HepG2 (cell line): ENCODE results near the gene EPN2. TPM values are rescaled to one million over a fixed set of nuclear protein-coding genes. Genes with fewer than 3 reads are reported as not detected.

Experiments
- HIVEP1 ChIP-seq: sonication (generic); formaldehyde crosslinking; IDR thresholded peaks from 2 replicates; pipeline ENCODE4 v1.4.0; 2020; ENCODE audit warnings: mild to moderate bottlenecking, missing genetic modification reagents
- MED13 ChIP-seq: sonication (generic); formaldehyde crosslinking; IDR thresholded peaks from 2 replicates; pipeline ENCODE4 v1.5.0; 2020; ENCODE audit warnings: missing genetic modification reagents
- MXD1 ChIP-seq: sonication (generic); formaldehyde crosslinking; IDR thresholded peaks from 2 replicates; pipeline ENCODE4 v1.4.0; 2020; ENCODE audit warnings: mild to moderate bottlenecking, missing genetic modification reagents
- PHF5A ChIP-seq: IDR thresholded peaks from one replicate; pipeline ENCODE4 v1.6.1; 2018; ENCODE audit warnings: low read depth, missing genetic modification reagents; ENCODE audit not compliant: unreplicated experiment
- SAFB2 ChIP-seq: sonication (generic); formaldehyde crosslinking; IDR thresholded peaks from 2 replicates; pipeline ENCODE4 v1.5.1; 2020; ENCODE audit warnings: missing genetic modification reagents, low read depth, mild to moderate bottlenecking, borderline replicate concordance
- TAF15 ChIP-seq: fragments of 200-400 bp; formaldehyde crosslinking; IDR thresholded peaks from one replicate; pipeline ENCODE4 v1.6.1; 2018; ENCODE audit warnings: mild to moderate bottlenecking, low read depth, low read length; ENCODE audit not compliant: poor library complexity, severe bottlenecking
- TCF7 ChIP-seq: sonication (generic); IDR thresholded peaks from 2 replicates; pipeline ENCODE4 v1.6.1; 2016; ENCODE audit warnings: antibody characterized with exemption, low read depth
- ZBTB7A ChIP-seq: sonication (generic); formaldehyde crosslinking; IDR thresholded peaks from 2 replicates; pipeline ENCODE4 v1.8.0; 2022; ENCODE audit warnings: mild to moderate bottlenecking, missing genetic modification reagents
- ZFY ChIP-seq: sonication (generic); formaldehyde crosslinking; IDR thresholded peaks from 2 replicates; pipeline ENCODE4 v1.4.0; 2020; ENCODE audit warnings: missing genetic modification reagents
- ZNF552 ChIP-seq: sonication (generic); formaldehyde crosslinking; IDR thresholded peaks from 2 replicates; pipeline ENCODE4 v1.9.0; 2022; ENCODE audit warnings: missing genetic modification reagents, mild to moderate bottlenecking, borderline replicate concordance
- ZNF598 ChIP-seq: sonication (generic); formaldehyde crosslinking; IDR thresholded peaks from 2 replicates; pipeline ENCODE4 v1.5.1; 2020; ENCODE audit warnings: mild to moderate bottlenecking, missing genetic modification reagents, borderline replicate concordance
- ZSCAN22 ChIP-seq: sonication (generic); formaldehyde crosslinking; IDR thresholded peaks from 2 replicates; pipeline ENCODE4 v1.4.0; 2020; ENCODE audit warnings: mild to moderate bottlenecking, missing genetic modification reagents
- ZSCAN25 ChIP-seq: sonication (generic); formaldehyde crosslinking; IDR thresholded peaks from 2 replicates; pipeline ENCODE4 v1.8.0; 2022; ENCODE audit warnings: mild to moderate bottlenecking, missing genetic modification reagents
- polyA plus RNA-seq, 8 experiments: library from polyadenylated mRNA; depleted of rRNA in 3 of 8; stranded (reverse) in 7 of 8; unstranded in 1 of 8; fragments of >200 nt; fragmentation: Illumina TruSeq in 4 of 8; extraction: Trizol in 4 of 8; gene quantifications; 2 replicates each; pipeline versions ENCODE4 v1.2.1 to v1.2.3, GENCODE V29; 2011 to 2016; ENCODE audit warnings: low read depth in 4 of 8, missing spikeins in 1 of 8, mixed read lengths in 1 of 8; ENCODE audit not compliant: insufficient read depth in 1 of 8
- total RNA-seq, 5 experiments: library from RNA; depleted of rRNA; stranded (reverse); fragments of >200 nt; fragmentation: Illumina TruSeq; extraction: Trizol; gene quantifications; 2 replicates each; pipeline ENCODE4 v1.2.3, GENCODE V29; 2016; ENCODE audit warnings: low read depth in 1 of 5
- TF ChIP-seq, protein P1 (sequence below), 2 experiments: sonication (generic) in 1 of 2; formaldehyde crosslinking in 1 of 2; IDR thresholded peaks; 2 replicates each; pipeline versions ENCODE4 v1.4.0 to v1.6.1; 2018 to 2020; ENCODE audit warnings: missing genetic modification reagents in 2 of 2, borderline replicate concordance in 1 of 2, low read depth in 1 of 2, mild to moderate bottlenecking in 1 of 2, missing biosample characterization in 1 of 2
- TF ChIP-seq, protein P2 (sequence below): sonication (generic); formaldehyde crosslinking; IDR thresholded peaks from 2 replicates; pipeline ENCODE4 v1.4.0; 2020; ENCODE audit warnings: missing genetic modification reagents
- TF ChIP-seq, protein P3 (sequence below): IDR thresholded peaks from 2 replicates; pipeline ENCODE4 v1.6.1; 2016; ENCODE audit warnings: missing compliant biosample characterization, missing genetic modification reagents, borderline replicate concordance
- TF ChIP-seq, protein P4 (sequence below): sonication (generic); formaldehyde crosslinking; IDR thresholded peaks from 2 replicates; pipeline ENCODE4 v1.9.0; 2022; ENCODE audit warnings: missing genetic modification reagents, mild to moderate bottlenecking, borderline replicate concordance
- TF ChIP-seq, protein P5 (sequence below): sonication (generic); formaldehyde crosslinking; IDR thresholded peaks from 2 replicates; pipeline ENCODE4 v1.5.1; 2020; ENCODE audit warnings: missing genetic modification reagents, mild to moderate bottlenecking, borderline replicate concordance

The EPN2 gene
- total and polyA plus RNA-seq, 2 of the 13 experiments (the other 11 are each of a cell fraction or from before 2014, with no cell fraction given), result 7.8 to 19.2 TPM

GRCh38 chr17:19237389-19238166, 412 bp downstream of the EPN2 start (continued):
- TF ChIP-seq ZSCAN22 (no peak), MXD1 (CRISPR knock-in tag) (0 out of 2 replicates have a peak, but pooled peaks have one; percentile 25), TAF15 (no peak), ZBTB7A (0 out of 2 replicates have a peak, but pooled peaks have one; percentile 66), TCF7 (no peak), ZSCAN25 (peak; percentile 17; the same call in 1 of the 2 replicates), SAFB2 (CRISPR knock-in tag) (no peak), PHF5A (CRISPR knock-in tag) (no peak), HIVEP1 (CRISPR knock-in tag) (no peak), ZNF552 (CRISPR knock-in tag) (no peak), ZFY (CRISPR knock-in tag) (peak; percentile 31; the same call in 1 of the 2 replicates), ZNF598 (CRISPR knock-in tag) (0 out of 2 replicates have a peak, but pooled peaks have one; percentile 18), MED13 (no peak)
- TF ChIP-seq, protein P1, sequence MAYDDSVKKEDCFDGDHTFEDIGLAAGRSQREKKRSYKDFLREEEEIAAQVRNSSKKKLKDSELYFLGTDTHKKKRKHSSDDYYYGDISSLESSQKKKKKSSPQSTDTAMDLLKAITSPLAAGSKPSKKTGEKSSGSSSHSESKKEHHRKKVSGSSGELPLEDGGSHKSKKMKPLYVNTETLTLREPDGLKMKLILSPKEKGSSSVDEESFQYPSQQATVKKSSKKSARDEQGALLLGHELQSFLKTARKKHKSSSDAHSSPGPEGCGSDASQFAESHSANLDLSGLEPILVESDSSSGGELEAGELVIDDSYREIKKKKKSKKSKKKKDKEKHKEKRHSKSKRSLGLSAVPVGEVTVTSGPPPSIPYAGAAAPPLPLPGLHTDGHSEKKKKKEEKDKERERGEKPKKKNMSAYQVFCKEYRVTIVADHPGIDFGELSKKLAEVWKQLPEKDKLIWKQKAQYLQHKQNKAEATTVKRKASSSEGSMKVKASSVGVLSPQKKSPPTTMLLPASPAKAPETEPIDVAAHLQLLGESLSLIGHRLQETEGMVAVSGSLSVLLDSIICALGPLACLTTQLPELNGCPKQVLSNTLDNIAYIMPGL (CRISPR knock-in tag; IDR thresholded peaks at IDR 0.05; ENCODE audit: borderline replicate concordance in 1 of 2, low read depth in 1 of 2), result 0 out of 4 replicates have a peak, but pooled peaks of 1 of the 2 experiments have one; percentile 26
- TF ChIP-seq, protein P2, sequence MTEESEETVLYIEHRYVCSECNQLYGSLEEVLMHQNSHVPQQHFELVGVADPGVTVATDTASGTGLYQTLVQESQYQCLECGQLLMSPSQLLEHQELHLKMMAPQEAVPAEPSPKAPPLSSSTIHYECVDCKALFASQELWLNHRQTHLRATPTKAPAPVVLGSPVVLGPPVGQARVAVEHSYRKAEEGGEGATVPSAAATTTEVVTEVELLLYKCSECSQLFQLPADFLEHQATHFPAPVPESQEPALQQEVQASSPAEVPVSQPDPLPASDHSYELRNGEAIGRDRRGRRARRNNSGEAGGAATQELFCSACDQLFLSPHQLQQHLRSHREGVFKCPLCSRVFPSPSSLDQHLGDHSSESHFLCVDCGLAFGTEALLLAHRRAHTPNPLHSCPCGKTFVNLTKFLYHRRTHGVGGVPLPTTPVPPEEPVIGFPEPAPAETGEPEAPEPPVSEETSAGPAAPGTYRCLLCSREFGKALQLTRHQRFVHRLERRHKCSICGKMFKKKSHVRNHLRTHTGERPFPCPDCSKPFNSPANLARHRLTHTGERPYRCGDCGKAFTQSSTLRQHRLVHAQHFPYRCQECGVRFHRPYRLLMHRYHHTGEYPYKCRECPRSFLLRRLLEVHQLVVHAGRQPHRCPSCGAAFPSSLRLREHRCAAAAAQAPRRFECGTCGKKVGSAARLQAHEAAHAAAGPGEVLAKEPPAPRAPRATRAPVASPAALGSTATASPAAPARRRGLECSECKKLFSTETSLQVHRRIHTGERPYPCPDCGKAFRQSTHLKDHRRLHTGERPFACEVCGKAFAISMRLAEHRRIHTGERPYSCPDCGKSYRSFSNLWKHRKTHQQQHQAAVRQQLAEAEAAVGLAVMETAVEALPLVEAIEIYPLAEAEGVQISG, result 0 out of 2 replicates have a peak, but pooled peaks have one; percentile 13
- TF ChIP-seq, protein P3, sequence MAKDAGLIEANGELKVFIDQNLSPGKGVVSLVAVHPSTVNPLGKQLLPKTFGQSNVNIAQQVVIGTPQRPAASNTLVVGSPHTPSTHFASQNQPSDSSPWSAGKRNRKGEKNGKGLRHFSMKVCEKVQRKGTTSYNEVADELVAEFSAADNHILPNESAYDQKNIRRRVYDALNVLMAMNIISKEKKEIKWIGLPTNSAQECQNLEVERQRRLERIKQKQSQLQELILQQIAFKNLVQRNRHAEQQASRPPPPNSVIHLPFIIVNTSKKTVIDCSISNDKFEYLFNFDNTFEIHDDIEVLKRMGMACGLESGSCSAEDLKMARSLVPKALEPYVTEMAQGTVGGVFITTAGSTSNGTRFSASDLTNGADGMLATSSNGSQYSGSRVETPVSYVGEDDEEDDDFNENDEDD, result no peak
- TF ChIP-seq, protein P4, sequence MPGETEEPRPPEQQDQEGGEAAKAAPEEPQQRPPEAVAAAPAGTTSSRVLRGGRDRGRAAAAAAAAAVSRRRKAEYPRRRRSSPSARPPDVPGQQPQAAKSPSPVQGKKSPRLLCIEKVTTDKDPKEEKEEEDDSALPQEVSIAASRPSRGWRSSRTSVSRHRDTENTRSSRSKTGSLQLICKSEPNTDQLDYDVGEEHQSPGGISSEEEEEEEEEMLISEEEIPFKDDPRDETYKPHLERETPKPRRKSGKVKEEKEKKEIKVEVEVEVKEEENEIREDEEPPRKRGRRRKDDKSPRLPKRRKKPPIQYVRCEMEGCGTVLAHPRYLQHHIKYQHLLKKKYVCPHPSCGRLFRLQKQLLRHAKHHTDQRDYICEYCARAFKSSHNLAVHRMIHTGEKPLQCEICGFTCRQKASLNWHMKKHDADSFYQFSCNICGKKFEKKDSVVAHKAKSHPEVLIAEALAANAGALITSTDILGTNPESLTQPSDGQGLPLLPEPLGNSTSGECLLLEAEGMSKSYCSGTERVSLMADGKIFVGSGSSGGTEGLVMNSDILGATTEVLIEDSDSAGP, result no peak
- TF ChIP-seq, protein P5, sequence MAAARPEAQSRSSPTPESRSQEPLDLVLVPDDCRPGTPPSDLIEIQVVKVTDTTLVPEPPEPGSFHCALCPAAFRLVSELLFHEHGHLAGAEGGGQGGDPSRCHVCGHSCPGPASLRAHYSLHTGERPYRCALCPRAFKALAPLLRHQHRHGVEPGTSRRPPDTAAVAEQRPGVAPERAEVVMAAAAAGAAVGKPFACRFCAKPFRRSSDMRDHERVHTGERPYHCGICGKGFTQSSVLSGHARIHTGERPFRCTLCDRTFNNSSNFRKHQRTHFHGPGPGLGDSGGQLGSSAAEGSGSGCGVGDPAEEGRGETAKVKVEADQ (CRISPR knock-in tag), result no peak
